HepG2 (cell line): ENCODE measurements around the gene SCN9A. TPM values are rescaled to one million over a fixed set of nuclear protein-coding genes. Genes with fewer than 3 reads are reported as not detected.

Experiments
- ATRX ChIP-seq: sonication (generic); formaldehyde crosslinking; IDR thresholded peaks from 2 replicates; pipeline ENCODE4 v1.4.0; 2020; ENCODE audit warnings: missing genetic modification reagents, borderline replicate concordance
- CSRNP1 ChIP-seq: sonication (generic); formaldehyde crosslinking; IDR thresholded peaks from 2 replicates; pipeline ENCODE4 v1.8.1; 2023; ENCODE audit warnings: mild to moderate bottlenecking, missing genetic modification reagents
- DNMT1 ChIP-seq: sonication (generic); formaldehyde crosslinking; IDR thresholded peaks from 2 replicates; pipeline ENCODE4 v1.5.1; 2020; ENCODE audit warnings: mild to moderate bottlenecking, missing genetic modification reagents
- FOXK1 ChIP-seq: sonication (generic); formaldehyde crosslinking; IDR thresholded peaks from 2 replicates; pipeline ENCODE4 v1.4.0; 2020; ENCODE audit warnings: low read depth, missing genetic modification reagents, borderline replicate concordance
- FOXK2 ChIP-seq: fragments of 450-650 bp; IDR thresholded peaks from 2 replicates; pipeline ENCODE4 v1.6.1; 2016
- HHEX ChIP-seq: IDR thresholded peaks from 2 replicates; pipeline ENCODE4 v1.6.1; 2016; ENCODE audit warnings: control low read depth
- JUN ChIP-seq: sonication (generic); formaldehyde crosslinking; IDR thresholded peaks from 2 replicates; pipeline ENCODE4 v1.4.0; 2020; ENCODE audit warnings: mild to moderate bottlenecking, missing genetic modification reagents
- KAT7 ChIP-seq: IDR thresholded peaks from 2 replicates; pipeline ENCODE4 v1.6.1; 2018; ENCODE audit warnings: borderline replicate concordance, missing compliant biosample characterization
- MXD1 ChIP-seq: sonication (generic); formaldehyde crosslinking; IDR thresholded peaks from 2 replicates; pipeline ENCODE4 v1.4.0; 2020; ENCODE audit warnings: mild to moderate bottlenecking, missing genetic modification reagents
- NFIC ChIP-seq: IDR thresholded peaks from 2 replicates; pipeline ENCODE4 v1.6.1; 2012; ENCODE audit warnings: mild to moderate bottlenecking, low read length, inconsistent platforms
- PCBP1 ChIP-seq: fragments of 200-400 bp; formaldehyde crosslinking; IDR thresholded peaks from 2 replicates; pipeline ENCODE4 v1.6.1; 2017; ENCODE audit warnings: mild to moderate bottlenecking, low read depth, low read length, borderline replicate concordance
- POLR2AphosphoS5 ChIP-seq: IDR thresholded peaks from 2 replicates; pipeline ENCODE4 v1.6.1; 2012; ENCODE audit warnings: low read depth, low read length
- RARA ChIP-seq: IDR thresholded peaks from 2 replicates; pipeline ENCODE4 v1.6.1; 2016; ENCODE audit warnings: missing genetic modification reagents, missing compliant biosample characterization
- SNAPC2 ChIP-seq: sonication (generic); formaldehyde crosslinking; IDR thresholded peaks from 2 replicates; pipeline ENCODE4 v1.8.1; 2022; ENCODE audit warnings: mild to moderate bottlenecking, missing genetic modification reagents
- SPEN ChIP-seq: sonication (generic); formaldehyde crosslinking; IDR thresholded peaks from 2 replicates; pipeline ENCODE4 v1.5.1; 2020; ENCODE audit warnings: low read depth, mild to moderate bottlenecking, missing genetic modification reagents
- TEAD2 ChIP-seq: sonication (generic); formaldehyde crosslinking; IDR thresholded peaks from 2 replicates; pipeline ENCODE4 v1.9.0; 2021; ENCODE audit warnings: missing genetic modification reagents
- ZFP62 ChIP-seq: sonication (generic); formaldehyde crosslinking; IDR thresholded peaks from 2 replicates; pipeline ENCODE4 v1.4.0; 2020; ENCODE audit warnings: missing genetic modification reagents
- ZNF101 ChIP-seq: sonication (generic); formaldehyde crosslinking; IDR thresholded peaks from 2 replicates; pipeline ENCODE4 v1.4.0; 2020; ENCODE audit warnings: mild to moderate bottlenecking, low read depth, missing genetic modification reagents, borderline replicate concordance
- ZNF143 ChIP-seq: sonication (generic); formaldehyde crosslinking; IDR thresholded peaks from 2 replicates; pipeline ENCODE4 v1.4.0; 2020; ENCODE audit warnings: missing genetic modification reagents
- ZNF235 ChIP-seq: sonication (generic); formaldehyde crosslinking; IDR thresholded peaks from 2 replicates; pipeline ENCODE4 v1.8.1; 2023; ENCODE audit warnings: mild to moderate bottlenecking, missing genetic modification reagents, borderline replicate concordance
- ZNF253 ChIP-seq: sonication (generic); formaldehyde crosslinking; IDR thresholded peaks from 2 replicates; pipeline ENCODE4 v1.8.0; 2022; ENCODE audit warnings: mild to moderate bottlenecking, missing genetic modification reagents, borderline replicate concordance
- ZNF275 ChIP-seq: sonication (generic); formaldehyde crosslinking; IDR thresholded peaks from 2 replicates; pipeline ENCODE4 v1.8.0; 2022; ENCODE audit warnings: missing genetic modification reagents, mild to moderate bottlenecking, inconsistent platforms, borderline replicate concordance
- ZNF331 ChIP-seq: sonication (generic); formaldehyde crosslinking; IDR thresholded peaks from 2 replicates; pipeline ENCODE4 v1.4.0; 2020; ENCODE audit warnings: missing genetic modification reagents
- ZNF512 ChIP-seq: sonication (generic); formaldehyde crosslinking; IDR thresholded peaks from 2 replicates; pipeline ENCODE4 v1.4.0; 2020; ENCODE audit warnings: mild to moderate bottlenecking, missing genetic modification reagents
- ZNF75D ChIP-seq: sonication (generic); formaldehyde crosslinking; IDR thresholded peaks from 2 replicates; pipeline ENCODE4 v1.8.1; 2023; ENCODE audit warnings: missing genetic modification reagents, mild to moderate bottlenecking, borderline replicate concordance
- ZNF768 ChIP-seq: sonication (generic); formaldehyde crosslinking; IDR thresholded peaks from 2 replicates; pipeline ENCODE4 v1.4.0; 2020; ENCODE audit warnings: missing genetic modification reagents
- polyA plus RNA-seq, 8 experiments: library from polyadenylated mRNA; depleted of rRNA in 3 of 8; stranded (reverse) in 7 of 8; unstranded in 1 of 8; fragments of >200 nt; fragmentation: Illumina TruSeq in 4 of 8; extraction: Trizol in 4 of 8; gene quantifications; 2 replicates each; pipeline versions ENCODE4 v1.2.1 to v1.2.3, GENCODE V29; 2011 to 2016; ENCODE audit warnings: low read depth in 4 of 8, missing spikeins in 1 of 8, mixed read lengths in 1 of 8; ENCODE audit not compliant: insufficient read depth in 1 of 8
- total RNA-seq, 5 experiments: library from RNA; depleted of rRNA; stranded (reverse); fragments of >200 nt; fragmentation: Illumina TruSeq; extraction: Trizol; gene quantifications; 2 replicates each; pipeline ENCODE4 v1.2.3, GENCODE V29; 2016; ENCODE audit warnings: low read depth in 1 of 5

Gene SCN9A
- total and polyA plus RNA-seq, 2 of the 13 experiments (the other 11 are each of a cell fraction or from before 2014, with no cell fraction given), result 15.3 to 24.3 TPM

- TF ChIP-seq MXD1 (CRISPR knock-in tag) (no peak), ZNF768 (CRISPR knock-in tag) (no peak), ZNF275 (CRISPR knock-in tag) (no peak), CSRNP1 (CRISPR knock-in tag) (no peak), JUN (CRISPR knock-in tag) (no peak), TEAD2 (CRISPR knock-in tag) (no peak), SPEN (CRISPR knock-in tag) (peak; percentile 58; the same call in 1 of the 2 replicates), DNMT1 (CRISPR knock-in tag) (no peak), ZNF235 (CRISPR knock-in tag) (no peak), ZNF253 (CRISPR knock-in tag) (no peak), HHEX (no peak), ZNF512 (no peak), FOXK1 (CRISPR knock-in tag) (peak; percentile 95), FOXK2 (peak; percentile 50; the same call in 1 of the 2 replicates), POLR2AphosphoS5 (peak; percentile 51), ZNF75D (CRISPR knock-in tag) (no peak), PCBP1 (no peak), ZNF143 (no peak), ZNF331 (CRISPR knock-in tag) (peak; percentile 68), NFIC (peak; percentile 99), ZFP62 (CRISPR knock-in tag) (no peak), RARA (CRISPR knock-in tag) (peak; percentile 99), SNAPC2 (peak; percentile 61; the same call in 1 of the 2 replicates), ATRX (no peak), KAT7 (CRISPR knock-in tag) (peak; percentile 54; the same call in 1 of the 2 replicates), ZNF101 (CRISPR knock-in tag) (no peak)
Observed at GRCh38 chr2:166230024-166230723, 145.6 kb downstream of the SCN9A start (continued).
